ENCODE measurements around the gene FANCC.
"Not testable (repeated sequence)": the region's sequence is repeated elsewhere in the genome, so short reads cannot be mapped to it uniquely, and the experiment has no call there.

Gene FANCC

GRCh38 chr9:95317119-95317892 lies at the start of gene FANCC:
Gene FANCC (minus strand): TSS chr9:95317709. CDS start chr9:95249291, 68,418 bp downstream.
- DNase-seq, result peak; percentile 58 to 82 (median 68)

GRCh38 chr9:95366731-95367325 lies 49.3 kb upstream of the FANCC start:
- no peak for DNase-seq

- DNase-seq, result no peak
Measured at GRCh38 chr9:95365766-95366165, 48.3 kb upstream of the FANCC start.

- no peak for DNase-seq
Measured at GRCh38 chr9:95363051-95363841, 45.7 kb upstream of the FANCC start.

GRCh38 chr9:95360866-95361265 lies 43.4 kb upstream of the FANCC start:
- no peak for DNase-seq

- DNase-seq, result no peak
Measured at GRCh38 chr9:95357316-95357715, 39.8 kb upstream of the FANCC start.

GRCh38 chr9:95355500-95355899 lies 38.0 kb upstream of the FANCC start:
- DNase-seq, result no peak

- DNase-seq, result no peak
Measured at GRCh38 chr9:95351051-95351450, 33.5 kb upstream of the FANCC start.

GRCh38 chr9:95350266-95350665 lies 32.8 kb upstream of the FANCC start:
- no peak for DNase-seq

GRCh38 chr9:95349091-95350038 lies 31.9 kb upstream of the FANCC start:
- no peak for DNase-seq

- no peak for DNase-seq
Measured at GRCh38 chr9:95346021-95346420, 28.5 kb upstream of the FANCC start.

- DNase-seq, result no peak
Measured at GRCh38 chr9:95344735-95345325, 27.3 kb upstream of the FANCC start.

GRCh38 chr9:95343725-95344287 lies 26.3 kb upstream of the FANCC start:
- DNase-seq, result no peak

GRCh38 chr9:95342571-95342970 lies 25.1 kb upstream of the FANCC start:
- no peak for DNase-seq

GRCh38 chr9:95341293-95341962 lies 23.9 kb upstream of the FANCC start:
- DNase-seq, result no peak

- no peak for DNase-seq
Measured at GRCh38 chr9:95338243-95338642, 20.7 kb upstream of the FANCC start.

- DNase-seq, result peak in 1 of 4 experiments; percentile 14
Measured at GRCh38 chr9:95336281-95336680, 18.8 kb upstream of the FANCC start.

- no peak for DNase-seq
Measured at GRCh38 chr9:95333426-95333825, 15.9 kb upstream of the FANCC start.

- DNase-seq, result no peak
Measured at GRCh38 chr9:95332860-95333259, 15.4 kb upstream of the FANCC start.

- DNase-seq, result no peak
Measured at GRCh38 chr9:95330720-95331404, 13.4 kb upstream of the FANCC start.

- DNase-seq, result not testable (repeated sequence)
Measured at GRCh38 chr9:95329061-95329460, 11.6 kb upstream of the FANCC start.

Measured in activated naive CD4-positive, alpha-beta T cell (primary cell).